ENCODE data around the gene OR10K2.

Gene OR10K2

GRCh38 chr1:158371188-158371953 lies 54.7 kb downstream of the OR10K2 start:
- Histone ChIP-seq H3K36me3 (ENCODE audit: insufficient read depth, low read length) (peaks cover 5% of the 10 kb centered on the region; the same call in 1 of the 2 replicates), H4K20me1 (ENCODE audit: insufficient read depth, low read length) (no peaks in the 10 kb centered on the region), H3K4me3 (ENCODE audit: low read depth in 1 of 2, low read length in 2 of 2) (no peak overlapping the region), H3K9me3 (ENCODE audit: insufficient read depth, low read length, severe bottlenecking) (peaks cover 26% of the 10 kb centered on the region), H3K4me2 (ENCODE audit: insufficient read depth, low read length) (no peak overlapping the region), H3K27ac (ENCODE audit: low read length) (peak overlapping the region; percentile 33), H3K27me3 (ENCODE audit: insufficient read depth, low read length, poor library complexity) (no peaks in the 10 kb centered on the region), H3K9ac (ENCODE audit: low read depth, low read length) (no peak overlapping the region), H3K79me2 (ENCODE audit: insufficient read depth, low read length) (no peaks in the 10 kb centered on the region), H2AFZ (ENCODE audit: low read depth, low read length) (peak overlapping the region; percentile 47; the same call in 1 of the 2 replicates), H3K4me1 (ENCODE audit: insufficient read depth, low read length) (peaks cover 19% of the 10 kb centered on the region)
- no peak for TF ChIP-seq CTCF (IDR thresholded peaks at IDR 0.05; ENCODE audit: borderline replicate concordance, extremely low read depth, low read length, poor library complexity, severe bottlenecking)
- TF ChIP-seq EZH2 (IDR thresholded peaks at IDR 0.05; ENCODE audit: borderline replicate concordance, low read depth, low read length, severe bottlenecking), result no peak
- DNase-seq, result no peak
- peak; percentile 56 for ATAC-seq (ENCODE audit: insufficient read depth, low read depth)

Data from DND-41 (cell line).